ENCODE results near the gene CABP1.
"Not testable (repeated sequence)": the region's sequence is repeated elsewhere in the genome, so short reads cannot be mapped to it uniquely, and the experiment has no call there.

Gene CABP1

DNA sequence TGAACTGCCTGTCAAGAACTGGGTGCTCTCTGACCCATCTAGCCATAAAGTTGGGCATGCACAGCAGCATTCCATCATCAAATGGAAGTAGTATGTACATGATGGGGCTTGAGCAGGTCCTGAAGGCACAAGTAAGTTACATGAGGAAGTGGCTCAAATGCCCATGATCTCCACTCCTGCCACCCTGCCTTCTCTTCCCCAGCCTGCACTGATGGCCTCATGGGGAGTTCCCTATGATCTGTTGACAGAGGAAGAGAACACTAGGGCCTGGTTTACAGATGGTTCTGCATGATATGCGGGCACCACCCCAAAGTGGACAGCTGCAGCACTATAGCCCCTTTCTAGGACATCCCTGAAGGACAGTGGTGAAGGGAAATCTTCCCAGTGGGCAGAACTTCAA lies 28.9 kb upstream of the CABP1 start:
- H3K4me1 ChIP-seq (ENCODE audit: control insufficient read depth, insufficient read depth, low read length); H3K4me3 ChIP-seq (ENCODE audit: low read length); H3K27me3 ChIP-seq (ENCODE audit: control insufficient read depth, insufficient read depth, low read length); H3K9me3 ChIP-seq (ENCODE audit: control insufficient read depth, insufficient read depth, low read length); DNase-seq (ENCODE audit: low read depth, low spot score); H3K27ac ChIP-seq (ENCODE audit: low read length); H3K36me3 ChIP-seq (ENCODE audit: control insufficient read depth, insufficient read depth, low read length): not testable (repeated sequence)
- no CpG with 5 or more reads among the region's 1 CpG for WGBS (ENCODE audit: insufficient coverage, insufficient read length)

DNA sequence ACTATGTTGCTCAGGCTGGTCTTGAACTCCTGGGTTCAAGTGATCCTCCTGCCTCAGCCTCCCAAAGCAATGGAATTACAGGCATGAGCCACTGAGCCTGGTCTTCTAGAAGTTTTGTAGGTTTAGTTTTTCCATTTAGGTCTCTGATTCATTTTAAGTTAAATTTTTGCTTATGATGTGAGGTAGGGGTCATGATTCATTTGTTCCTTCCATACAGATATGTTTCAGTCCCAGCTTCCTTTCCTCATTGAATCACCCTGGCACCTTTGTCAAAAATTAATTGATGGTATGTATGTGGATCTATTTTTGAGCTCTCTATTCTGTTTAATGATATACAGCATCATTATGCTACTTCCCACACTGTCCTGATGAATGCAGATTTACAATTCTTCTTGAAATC lies 25.6 kb upstream of the CABP1 start:
- H3K9me3 ChIP-seq (ENCODE audit: control insufficient read depth, insufficient read depth, low read length), result no peaks in the 10 kb centered on the region
- DNase-seq (ENCODE audit: low read depth, low spot score), result no peak
- H3K4me1 ChIP-seq (ENCODE audit: control insufficient read depth, insufficient read depth, low read length), result no peaks in the 10 kb centered on the region
- no peaks in the 10 kb centered on the region for H3K36me3 ChIP-seq (ENCODE audit: control insufficient read depth, insufficient read depth, low read length)
- H3K27me3 ChIP-seq (ENCODE audit: control insufficient read depth, insufficient read depth, low read length), result no peaks in the 10 kb centered on the region
- no peak overlapping the region for H3K27ac ChIP-seq (ENCODE audit: low read length)
- no peak overlapping the region for H3K4me3 ChIP-seq (ENCODE audit: low read length)

DNA sequence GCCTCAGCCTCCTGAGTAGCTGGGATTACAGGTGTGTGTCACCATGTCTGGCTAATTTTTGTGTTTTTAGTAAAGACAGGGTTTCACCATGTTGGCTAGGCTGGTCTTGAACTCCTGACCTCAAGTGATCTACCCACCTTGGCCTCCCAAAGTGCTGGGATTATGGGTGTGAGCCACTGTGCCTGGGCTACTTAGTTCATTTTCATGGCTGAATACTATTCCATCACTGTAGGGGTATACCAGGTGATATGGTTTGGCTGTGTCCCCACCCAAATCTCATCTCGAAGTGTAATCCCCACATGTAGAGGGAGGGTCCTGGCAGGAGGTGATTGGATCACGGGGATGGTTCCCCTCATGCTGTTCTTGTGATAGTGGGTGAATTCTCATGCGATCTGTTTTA lies 23.2 kb upstream of the CABP1 start:
- not testable (repeated sequence) for H3K9me3 ChIP-seq (ENCODE audit: control insufficient read depth, insufficient read depth, low read length); DNase-seq (ENCODE audit: low read depth, low spot score); H3K27me3 ChIP-seq (ENCODE audit: control insufficient read depth, insufficient read depth, low read length); H3K36me3 ChIP-seq (ENCODE audit: control insufficient read depth, insufficient read depth, low read length); H3K4me1 ChIP-seq (ENCODE audit: control insufficient read depth, insufficient read depth, low read length); H3K4me3 ChIP-seq (ENCODE audit: low read length); H3K27ac ChIP-seq (ENCODE audit: low read length)
- no CpG with 5 or more reads among the region's 3 CpGs for WGBS (ENCODE audit: insufficient coverage, insufficient read length)

DNA sequence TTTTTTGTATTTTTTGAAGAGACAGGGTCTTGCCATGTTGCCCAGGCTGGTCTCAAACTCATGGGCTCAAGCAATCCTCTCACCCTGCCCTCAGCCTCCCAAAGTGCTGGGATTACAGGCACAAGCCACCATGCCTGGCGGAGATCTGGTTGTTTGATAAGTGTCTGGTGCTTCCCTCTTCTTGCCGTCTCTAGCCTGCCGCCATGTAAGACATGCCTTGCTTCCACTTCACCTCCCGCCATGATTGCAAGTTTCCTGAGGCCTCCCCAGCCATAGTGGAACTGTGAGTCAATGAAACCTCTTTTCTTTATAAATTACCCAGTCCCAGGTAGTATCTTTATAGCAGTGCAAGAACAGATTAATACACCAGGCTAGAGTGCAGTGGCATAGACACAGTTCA lies 22.7 kb upstream of the CABP1 start:
- H3K4me3 ChIP-seq (ENCODE audit: low read length); H3K36me3 ChIP-seq (ENCODE audit: control insufficient read depth, insufficient read depth, low read length); H3K27me3 ChIP-seq (ENCODE audit: control insufficient read depth, insufficient read depth, low read length); H3K27ac ChIP-seq (ENCODE audit: low read length); H3K4me1 ChIP-seq (ENCODE audit: control insufficient read depth, insufficient read depth, low read length); H3K9me3 ChIP-seq (ENCODE audit: control insufficient read depth, insufficient read depth, low read length); DNase-seq (ENCODE audit: low read depth, low spot score): not testable (repeated sequence)
- WGBS (ENCODE audit: insufficient coverage, insufficient read length), result no CpG with 5 or more reads among the region's 4 CpGs

DNA sequence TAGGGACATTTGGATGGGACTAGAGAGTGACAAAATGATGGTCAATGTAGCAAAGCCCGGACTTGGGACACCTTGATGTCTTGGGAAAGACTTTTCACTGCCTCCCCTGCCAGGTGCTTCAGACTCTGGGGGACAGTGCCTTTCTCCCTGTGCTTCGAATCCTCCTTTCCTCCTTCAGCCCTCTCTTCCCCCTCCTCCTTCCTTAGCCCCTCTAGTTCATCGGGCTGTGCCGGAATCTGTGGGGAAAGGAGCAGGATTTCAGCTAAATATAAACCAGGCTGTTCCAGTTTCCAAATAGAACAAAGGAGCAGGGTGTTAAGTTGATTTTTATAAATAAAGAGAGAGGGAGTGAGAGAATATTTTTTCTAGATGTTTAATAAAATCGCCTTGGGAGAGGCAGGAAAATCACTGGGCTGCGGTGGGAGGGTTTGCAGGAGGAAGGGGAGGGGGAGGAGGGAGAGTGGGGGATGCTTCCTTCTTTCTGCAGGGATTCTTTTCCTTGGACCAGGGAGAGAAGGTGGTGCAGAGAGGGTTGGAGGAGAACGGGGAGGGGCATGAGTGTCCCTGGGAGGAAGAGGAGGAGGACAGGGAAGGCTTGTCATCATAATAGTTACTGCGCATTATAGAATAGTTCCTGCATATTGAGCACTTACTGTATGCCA lies 21.3 kb upstream of the CABP1 start:
- no peaks in the 10 kb centered on the region for H3K9me3 ChIP-seq (ENCODE audit: control insufficient read depth, insufficient read depth, low read length)
- no peaks in the 10 kb centered on the region; the same call in 1 of the 2 replicates for H3K36me3 ChIP-seq (ENCODE audit: control insufficient read depth, insufficient read depth, low read length)
- no peak for DNase-seq (ENCODE audit: low read depth, low spot score)
- H3K27me3 ChIP-seq (ENCODE audit: control insufficient read depth, insufficient read depth, low read length), result no peaks in the 10 kb centered on the region
- H3K27ac ChIP-seq (ENCODE audit: low read length), result no peak overlapping the region
- 100% methylated on average over 1 of the region's 8 CpGs for WGBS (ENCODE audit: insufficient coverage, insufficient read length)
- no peak overlapping the region for H3K4me3 ChIP-seq (ENCODE audit: low read length)
- H3K4me1 ChIP-seq (ENCODE audit: control insufficient read depth, insufficient read depth, low read length), result no peaks in the 10 kb centered on the region

DNA sequence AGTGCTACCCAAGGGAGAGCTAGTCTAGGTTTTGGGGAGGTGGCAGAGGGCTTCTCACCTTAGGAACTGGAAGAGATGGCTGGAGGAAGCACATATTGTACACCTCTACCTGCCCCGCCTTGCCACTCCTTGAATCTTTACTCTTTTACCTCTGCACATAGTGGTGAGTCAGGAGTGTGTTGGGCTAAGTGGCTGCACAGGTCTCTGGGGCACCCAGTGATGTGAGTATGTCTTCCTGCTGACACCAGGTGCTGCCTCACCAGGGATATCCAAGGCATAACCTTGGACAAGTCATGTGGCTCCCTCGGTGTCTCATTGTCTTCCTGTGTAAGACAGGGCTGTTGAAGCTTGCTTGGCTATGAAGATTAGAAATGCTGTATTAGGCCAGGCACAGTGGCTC lies 19.8 kb upstream of the CABP1 start:
- H3K36me3 ChIP-seq (ENCODE audit: control insufficient read depth, insufficient read depth, low read length), result no peaks in the 10 kb centered on the region; the same call in 1 of the 2 replicates
- H3K4me1 ChIP-seq (ENCODE audit: control insufficient read depth, insufficient read depth, low read length), result no peaks in the 10 kb centered on the region
- H3K27ac ChIP-seq (ENCODE audit: low read length), result no peak overlapping the region
- H3K27me3 ChIP-seq (ENCODE audit: control insufficient read depth, insufficient read depth, low read length), result no peaks in the 10 kb centered on the region
- no peak for DNase-seq (ENCODE audit: low read depth, low spot score)
- H3K9me3 ChIP-seq (ENCODE audit: control insufficient read depth, insufficient read depth, low read length), result no peaks in the 10 kb centered on the region
- WGBS (ENCODE audit: insufficient coverage, insufficient read length), result no CpG with 5 or more reads among the region's 2 CpGs
- no peak overlapping the region for H3K4me3 ChIP-seq (ENCODE audit: low read length)

DNA sequence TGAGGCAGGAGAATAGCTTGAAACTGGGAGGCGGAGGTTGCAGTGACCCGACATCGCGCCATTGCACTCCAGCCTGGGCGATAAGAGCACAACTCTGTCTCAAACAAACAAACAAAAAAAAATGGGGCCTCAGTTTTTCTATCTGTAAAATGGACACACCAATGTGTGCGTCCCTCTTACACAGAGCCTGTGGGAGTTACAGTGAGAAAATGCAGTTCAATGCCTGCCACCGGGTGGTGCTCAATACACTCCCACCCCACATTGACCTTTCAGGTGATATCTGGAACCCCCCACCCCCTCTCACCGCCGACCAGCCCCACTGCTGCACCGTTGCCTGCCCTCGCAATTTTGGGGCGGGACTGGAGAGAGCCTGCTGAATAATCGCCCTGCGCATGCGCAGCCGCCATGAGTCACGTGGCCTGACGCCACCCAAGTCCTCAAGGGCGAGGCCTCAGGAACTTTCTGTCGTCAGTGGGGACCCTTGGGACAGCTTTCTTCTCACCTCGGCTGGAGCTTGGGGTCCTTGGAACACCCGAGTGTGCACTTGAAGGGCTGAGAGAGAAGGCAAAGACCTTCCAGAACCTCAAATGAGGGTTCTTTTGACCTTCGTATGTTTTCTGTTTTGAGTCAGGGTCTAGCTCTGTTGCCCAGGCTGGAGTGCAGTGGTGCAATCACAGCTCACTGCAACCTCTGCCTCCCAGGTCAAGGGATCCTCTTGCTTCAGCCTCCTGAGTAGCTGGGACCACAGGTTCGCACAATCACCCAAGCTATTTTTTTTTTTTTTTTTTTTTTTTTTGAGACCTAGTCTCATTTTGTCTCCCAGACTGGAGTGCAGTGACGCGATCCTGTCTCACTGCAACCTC lies 14.6 kb upstream of the CABP1 start:
- Histone ChIP-seq H3K27ac (ENCODE audit: low read length) (no peak overlapping the region), H3K27me3 (ENCODE audit: control insufficient read depth, insufficient read depth, low read length) (no peaks in the 10 kb centered on the region), H3K9me3 (ENCODE audit: control insufficient read depth, insufficient read depth, low read length) (no peaks in the 10 kb centered on the region), H3K4me1 (ENCODE audit: control insufficient read depth, insufficient read depth, low read length) (peaks cover 1% of the 10 kb centered on the region; the same call in 1 of the 2 replicates), H3K36me3 (ENCODE audit: control insufficient read depth, insufficient read depth, low read length) (no peaks in the 10 kb centered on the region; the same call in 1 of the 2 replicates), H3K4me3 (ENCODE audit: low read length) (no peak overlapping the region)
- no peak for DNase-seq (ENCODE audit: low read depth, low spot score)
- no CpG with 5 or more reads among the region's 26 CpGs for WGBS (ENCODE audit: insufficient coverage, insufficient read length)

DNA sequence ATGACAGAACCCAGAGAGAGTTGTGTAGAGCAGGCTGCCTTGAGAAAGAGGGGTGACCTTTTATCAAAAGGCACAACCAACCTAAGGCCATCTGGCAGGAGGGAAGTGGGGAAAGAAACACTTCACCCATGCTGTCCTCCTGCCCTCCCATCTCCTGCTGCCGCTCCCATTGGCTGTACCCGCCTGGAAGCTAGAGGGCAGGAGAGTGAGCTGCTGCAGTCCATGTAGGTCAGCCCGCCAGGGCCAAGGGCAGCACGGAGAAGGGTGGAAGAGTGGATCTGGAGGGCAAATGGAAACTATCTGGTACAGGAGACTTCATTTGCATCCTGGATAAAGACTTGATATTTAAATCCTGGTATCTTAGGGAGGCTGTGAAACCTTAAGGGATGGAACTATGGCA lies 11.5 kb upstream of the CABP1 start:
- no peaks in the 10 kb centered on the region for H3K27me3 ChIP-seq (ENCODE audit: control insufficient read depth, insufficient read depth, low read length)
- H3K9me3 ChIP-seq (ENCODE audit: control insufficient read depth, insufficient read depth, low read length), result no peaks in the 10 kb centered on the region
- H3K4me1 ChIP-seq (ENCODE audit: control insufficient read depth, insufficient read depth, low read length), result peaks cover 1% of the 10 kb centered on the region; the same call in 1 of the 2 replicates
- DNase-seq (ENCODE audit: low read depth, low spot score), result no peak
- no peaks in the 10 kb centered on the region for H3K36me3 ChIP-seq (ENCODE audit: control insufficient read depth, insufficient read depth, low read length)
- WGBS (ENCODE audit: insufficient coverage, insufficient read length), result no CpG with 5 or more reads among the region's 4 CpGs
- H3K27ac ChIP-seq (ENCODE audit: low read length), result no peak overlapping the region
- no peak overlapping the region for H3K4me3 ChIP-seq (ENCODE audit: low read length)

DNA sequence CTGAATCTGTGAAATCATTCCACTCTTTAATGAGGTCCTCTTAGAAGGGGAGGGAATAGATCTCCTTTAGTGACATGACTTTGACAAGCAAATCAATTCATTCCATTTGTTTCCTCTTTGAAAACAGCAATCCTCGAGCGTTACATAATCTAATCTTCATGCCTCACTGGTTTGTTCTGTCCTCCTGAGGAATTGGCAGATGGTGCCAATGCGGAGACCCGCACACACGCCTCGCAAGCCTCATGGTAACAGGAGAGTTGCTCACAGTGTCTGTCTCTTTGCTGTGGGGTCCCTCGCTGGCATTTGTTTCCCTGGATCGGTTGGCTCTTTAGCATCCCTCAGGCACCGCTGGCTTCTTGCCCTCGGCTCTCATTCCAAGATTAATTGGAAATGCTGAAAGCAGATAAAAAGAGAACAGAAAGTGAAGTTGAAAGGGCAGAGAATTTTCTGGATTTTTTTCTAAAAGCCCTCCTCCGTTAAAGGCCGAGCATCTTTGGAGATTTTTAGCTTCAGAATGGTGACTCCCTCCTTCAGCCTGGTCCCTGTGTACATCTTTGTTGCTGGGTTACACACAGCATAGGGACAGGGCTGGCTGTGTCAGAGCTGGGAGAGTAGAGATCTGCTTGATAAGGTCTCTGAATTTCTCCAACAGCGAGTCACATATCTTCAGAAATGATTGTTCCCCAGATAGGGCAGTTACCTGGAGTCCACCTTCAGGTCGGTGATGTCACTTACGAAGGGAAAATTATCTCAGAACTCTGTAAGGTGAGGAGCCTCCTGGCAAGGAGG lies 10.1 kb upstream of the CABP1 start:
- H3K27me3 ChIP-seq (ENCODE audit: control insufficient read depth, insufficient read depth, low read length), result no peaks in the 10 kb centered on the region
- H3K36me3 ChIP-seq (ENCODE audit: control insufficient read depth, insufficient read depth, low read length), result no peaks in the 10 kb centered on the region
- peaks cover 1% of the 10 kb centered on the region; the same call in 1 of the 2 replicates for H3K4me1 ChIP-seq (ENCODE audit: control insufficient read depth, insufficient read depth, low read length)
- no peak overlapping the region for H3K27ac ChIP-seq (ENCODE audit: low read length)
- DNase-seq (ENCODE audit: low read depth, low spot score), result no peak
- no CpG with 5 or more reads among the region's 15 CpGs for WGBS (ENCODE audit: insufficient coverage, insufficient read length)
- H3K9me3 ChIP-seq (ENCODE audit: control insufficient read depth, insufficient read depth, low read length), result no peaks in the 10 kb centered on the region
- no peak overlapping the region for H3K4me3 ChIP-seq (ENCODE audit: low read length)

DNA sequence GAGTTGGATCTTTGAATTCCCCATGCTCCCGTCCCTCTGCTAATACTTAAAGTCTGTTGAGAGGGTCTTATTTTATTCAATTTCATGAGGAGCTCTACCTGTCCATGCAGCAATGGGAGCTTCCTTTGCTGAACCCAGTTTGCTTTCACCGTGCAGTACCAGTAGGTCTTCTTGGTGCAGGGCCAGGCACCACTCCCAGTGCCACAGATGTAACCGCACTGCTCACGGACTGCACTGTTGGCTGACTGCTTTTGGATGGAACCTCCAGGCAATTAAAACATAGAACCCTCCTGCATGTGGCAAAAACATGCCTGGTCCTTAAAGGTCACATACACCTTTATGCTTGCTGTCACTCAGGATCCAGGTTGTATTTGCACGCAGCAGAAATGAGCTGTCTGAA lies 9.3 kb upstream of the CABP1 start:
- no peak overlapping the region for H3K27ac ChIP-seq (ENCODE audit: low read length)
- H3K36me3 ChIP-seq (ENCODE audit: control insufficient read depth, insufficient read depth, low read length), result no peaks in the 10 kb centered on the region
- H3K4me3 ChIP-seq (ENCODE audit: low read length), result no peak overlapping the region
- H3K9me3 ChIP-seq (ENCODE audit: control insufficient read depth, insufficient read depth, low read length), result no peaks in the 10 kb centered on the region
- no peaks in the 10 kb centered on the region for H3K27me3 ChIP-seq (ENCODE audit: control insufficient read depth, insufficient read depth, low read length)
- WGBS (ENCODE audit: insufficient coverage, insufficient read length), result no CpG with 5 or more reads among the region's 5 CpGs
- no peak for DNase-seq (ENCODE audit: low read depth, low spot score)
- peaks cover 1% of the 10 kb centered on the region; the same call in 1 of the 2 replicates for H3K4me1 ChIP-seq (ENCODE audit: control insufficient read depth, insufficient read depth, low read length)

Data from iPS DF 6.9 (cell line).